Endodermal cell (in vitro differentiated cells): ENCODE results near the gene PPFIA4. TPM values are rescaled to one million over a fixed set of nuclear protein-coding genes. Genes with fewer than 3 reads are reported as not detected.

Source experiments
- DNase-seq: peaks from one replicate; pipeline ENCODE4 v3.0.0-alpha.2; 2017
- H3K27ac ChIP-seq: 2 replicates; pipeline ENCODE4 v1.5.1; 2013; ENCODE audit warnings: mild to moderate bottlenecking, low read depth, low read length, moderate library complexity
- H3K27me3 ChIP-seq: 2 replicates; pipeline ENCODE4 v1.6.1; 2013; ENCODE audit warnings: mild to moderate bottlenecking, low read length, moderate library complexity; ENCODE audit not compliant: insufficient read depth, control insufficient read depth, poor library complexity, severe bottlenecking
- H3K36me3 ChIP-seq: 2 replicates; pipeline ENCODE4 v1.7.0; 2013; ENCODE audit warnings: mild to moderate bottlenecking, low read length, moderate library complexity; ENCODE audit not compliant: control insufficient read depth, insufficient read depth
- H3K4me1 ChIP-seq: one replicate; pipeline ENCODE4 v1.7.0; 2013; ENCODE audit warnings: low read length; ENCODE audit not compliant: control insufficient read depth, insufficient read depth
- H3K4me3 ChIP-seq: 2 replicates; pipeline ENCODE4 v1.5.1; 2013; ENCODE audit warnings: mild to moderate bottlenecking, low read length, moderate library complexity
- H3K9ac ChIP-seq: 2 replicates; pipeline ENCODE4 v1.6.1; 2013; ENCODE audit warnings: mild to moderate bottlenecking, low read length, moderate library complexity; ENCODE audit not compliant: poor library complexity, severe bottlenecking; ENCODE audit errors: extremely low read depth
- H3K9me3 ChIP-seq: 2 replicates; pipeline ENCODE4 v1.6.1; 2013; ENCODE audit warnings: mild to moderate bottlenecking, low read length, moderate library complexity; ENCODE audit not compliant: control insufficient read depth
- H3K27ac Mint-ChIP-seq: 2 replicates; pipeline ENCODE4 v1.8.0; 2020; ENCODE audit warnings: mixed read lengths
- H3K27me3 Mint-ChIP-seq: 2 replicates; pipeline ENCODE4 v1.8.0; 2021; ENCODE audit warnings: mild to moderate bottlenecking, mixed read lengths; ENCODE audit not compliant: insufficient read depth
- H3K36me3 Mint-ChIP-seq: 2 replicates; pipeline ENCODE4 v1.8.0; 2020; ENCODE audit warnings: low read depth, mixed read lengths
- H3K4me1 Mint-ChIP-seq: 2 replicates; pipeline ENCODE4 v1.8.0; 2020; ENCODE audit warnings: mixed read lengths
- H3K4me3 Mint-ChIP-seq: 2 replicates; pipeline ENCODE4 v1.8.0; 2020; ENCODE audit warnings: mild to moderate bottlenecking, moderate library complexity, mixed read lengths
- H3K9me3 Mint-ChIP-seq: 2 replicates; pipeline ENCODE4 v1.8.0; 2020; ENCODE audit warnings: mild to moderate bottlenecking, mixed read lengths
- CTCF ChIP-seq: fragments of 200-600 bp; sonication (generic); conservative IDR thresholded peaks from 2 replicates; pipeline ENCODE4 v1.5.0; 2021; ENCODE audit warnings: antibody characterized with exemption, mild to moderate bottlenecking
- WGBS, 2 experiments: methylation state at CpG; one replicate each; pipeline versions ENCODE4 v1.1.5 to v1.1.7; 2013; ENCODE audit warnings: missing lambda C conversion rate in 2 of 2, mixed read lengths in 1 of 2; ENCODE audit not compliant: insufficient coverage in 1 of 2, insufficient read length in 1 of 2; 5-methylcytosine and 5-hydroxymethylcytosine counted together
- long read RNA-seq, 4 experiments: library from polyadenylated mRNA in 2 of 4; library from RNA in 1 of 4; library from capped mRNA in 1 of 4; stranded (forward) in 3 of 4; unstranded in 1 of 4; transcript quantifications; one replicate each; pipeline ENCODE4 v2.0.0, GENCODE V29; 2020 to 2021; ENCODE audit warnings: inconsistent platforms in 1 of 4
- polyA plus RNA-seq, 2 experiments: library from polyadenylated mRNA; stranded (reverse); fragments of 50-300 nt; gene quantifications; one replicate each; pipeline ENCODE4 v1.2.3, GENCODE V29; 2013
- total RNA-seq, 2 donors: library from RNA; stranded (reverse); fragmentation: NEBNext Ultra II Directional in 1 of 2; extraction: Animal tissue kit (Norgen Biotek cat#: 25700) in 1 of 2; gene quantifications; 2 replicates in 1 of 2; 3 replicates in 1 of 2; pipeline ENCODE4 v1.2.1, GENCODE V29; 2021

The PPFIA4 gene
- total RNA-seq = 10 to 100 TPM in 1 of 2 donors, 1 to 10 TPM in 1; 8.4 to 12.1 TPM
- 10.6 TPM for polyA plus RNA-seq (2013, experiment 1 of 2)
- polyA plus RNA-seq (2013, experiment 2 of 2) = 9.6 TPM
- long read RNA-seq, experiment 1 = 0 reads
- long read RNA-seq, experiment 2, partial matches to known transcripts = 2 of 2 reads
- long read RNA-seq, experiment 2, other reads (novel, unspliced or antisense) = 0 of 2 reads
- long read RNA-seq, experiment 3, partial matches to known transcripts = 0 of 1 reads
- long read RNA-seq, experiment 3, other reads (novel, unspliced or antisense) = 1 of 1 reads
- long read RNA-seq, experiment 4 = 0 reads

- peak; percentile 97 for DNase-seq
- no peak for TF ChIP-seq CTCF
- Histone ChIP-seq H3K4me3 (peak within 1 kb of the TSS; percentile 88), H3K4me1 (peaks cover 4% of the 10 kb centered on the region), H3K9ac (peak within 1 kb of the TSS; percentile 62), H3K9me3 (no peaks in the 10 kb centered on the region), H3K27me3 (peaks cover 21% of the 10 kb centered on the region), H3K36me3 (peaks cover 42% of the 10 kb centered on the region), H3K27ac (no peak within 1 kb of the TSS)
- no peak within 1 kb of the TSS for H3K27ac Mint-ChIP-seq
- peaks cover 15% of the 10 kb centered on the region for H3K4me1 Mint-ChIP-seq
- WGBS, 2 experiments = 13 to 32% methylated on average over 21 to 52 of the region's 52 CpGs
- H3K36me3 Mint-ChIP-seq = peaks cover 33% of the 10 kb centered on the region
- H3K9me3 Mint-ChIP-seq = peaks cover 2% of the 10 kb centered on the region
- H3K27me3 Mint-ChIP-seq = peaks cover 39% of the 10 kb centered on the region
- H3K4me3 Mint-ChIP-seq = peak within 1 kb of the TSS; percentile 65
Measured at GRCh38 chr1:203026031-203026665, at the start of gene PPFIA4. PPFIA4 (plus strand) TSS chr1:203026491; CDS start chr1:203039009, 12,518 bp downstream.

GRCh38 chr1:202976633-202977032 lies 49.7 kb upstream of the PPFIA4 start:
- H3K36me3 Mint-ChIP-seq = no peaks in the 10 kb centered on the region

DNA sequence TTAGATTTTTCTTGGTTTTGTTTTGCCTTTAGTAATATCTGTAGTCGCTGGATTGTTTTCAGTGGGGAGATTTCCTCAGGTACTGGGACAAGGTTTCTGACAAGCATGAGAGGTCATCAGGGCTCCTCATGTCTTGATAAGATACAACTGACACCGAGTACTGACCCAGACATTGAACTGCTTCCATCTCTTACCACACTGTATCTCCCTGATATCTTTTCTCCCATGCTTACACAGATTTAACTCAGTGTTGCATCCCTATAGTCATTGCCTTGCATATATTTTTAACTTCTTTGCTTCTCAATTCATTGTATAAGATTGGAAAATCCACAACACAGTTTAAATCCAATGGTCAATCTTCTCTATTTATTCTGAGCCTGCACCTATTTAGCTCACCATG lies 46.8 kb upstream of the PPFIA4 start:
- Histone ChIP-seq H3K9me3 (no peaks in the 10 kb centered on the region), H3K36me3 (no peaks in the 10 kb centered on the region), H3K9ac (no peak overlapping the region), H3K4me3 (no peak overlapping the region), H3K27ac (no peak overlapping the region), H3K4me1 (no peaks in the 10 kb centered on the region), H3K27me3 (peaks cover 8% of the 10 kb centered on the region)
- Mint-ChIP-seq H3K4me3 (no peak overlapping the region), H3K36me3 (no peaks in the 10 kb centered on the region), H3K9me3 (no peaks in the 10 kb centered on the region), H3K4me1 (no peaks in the 10 kb centered on the region), H3K27me3 (peaks cover under 1% of the 10 kb centered on the region), H3K27ac (no peak overlapping the region)
- TF ChIP-seq CTCF = no peak
- no peak for DNase-seq
- WGBS, 2 experiments = 79 to 98% methylated on average over 1 to 2 of the region's 2 CpGs

More at GRCh38 chr1:202976633-202977032, 49.7 kb upstream of the PPFIA4 start:
- TF ChIP-seq CTCF = no peak
- no peaks in the 10 kb centered on the region for H3K9me3 ChIP-seq
- no peak for DNase-seq
- Mint-ChIP-seq H3K4me3 (no peak overlapping the region), H3K9me3 (no peaks in the 10 kb centered on the region), H3K27me3 (peaks cover 3% of the 10 kb centered on the region), H3K4me1 (no peaks in the 10 kb centered on the region), H3K27ac (no peak overlapping the region)
- WGBS, 2 experiments = 80 to 85% methylated on average over 1 to 3 of the region's 3 CpGs
- no peaks in the 10 kb centered on the region for H3K4me1 ChIP-seq
- no peak overlapping the region for H3K9ac ChIP-seq
- peaks cover 22% of the 10 kb centered on the region for H3K27me3 ChIP-seq
- no peaks in the 10 kb centered on the region for H3K36me3 ChIP-seq
- no peak overlapping the region for H3K27ac ChIP-seq
- no peak overlapping the region for H3K4me3 ChIP-seq
